Measurements from ENCODE around the gene ARR3. TPM values are rescaled to one million over a fixed set of nuclear protein-coding genes. Genes with fewer than 3 reads are reported as not detected.
"Not testable (repeated sequence)": the region's sequence is repeated elsewhere in the genome, so short reads cannot be mapped to it uniquely, and the experiment has no call there.

Gene ARR3
- total and polyA plus RNA-seq, 11 donors, result not detected

DNA sequence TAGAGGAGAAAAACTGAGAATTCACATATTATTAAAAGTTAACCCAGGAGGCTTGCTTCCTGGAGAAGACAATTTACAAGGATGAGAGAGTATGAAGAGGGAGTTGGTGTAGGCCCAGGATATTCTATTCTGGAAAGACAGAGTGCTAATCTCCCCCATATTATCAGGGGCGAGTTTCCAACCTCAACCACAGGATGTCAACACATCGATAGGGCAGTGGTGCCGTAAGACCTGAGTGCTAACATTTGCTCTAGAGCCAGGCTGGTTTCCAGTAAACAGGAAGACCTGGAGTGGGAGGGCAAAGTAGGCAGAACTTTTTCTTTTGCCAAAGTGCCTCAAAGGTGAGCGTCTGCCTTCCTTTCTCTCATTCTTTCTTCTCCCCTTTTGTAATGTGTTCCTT, 36.5 kb upstream of the ARR3 start:
- 19 to 54% (median 38%) methylated on average over 4 of the region's 4 CpGs for WGBS, 4 donors
- Histone ChIP-seq H3K4me3 (no peak overlapping the region), H3K9me3 (no peaks in the 10 kb centered on the region), H3K27me3 (peaks cover 0 to 14% (median 0%) of the 10 kb centered on the region in 9 donors), H3K36me3 (no peaks in the 10 kb centered on the region), H3K27ac (no peak overlapping the region), H3K4me1 (peaks cover 0 to 3% (median 0%) of the 10 kb centered on the region in 12 donors)
- TF ChIP-seq, protein P1, sequence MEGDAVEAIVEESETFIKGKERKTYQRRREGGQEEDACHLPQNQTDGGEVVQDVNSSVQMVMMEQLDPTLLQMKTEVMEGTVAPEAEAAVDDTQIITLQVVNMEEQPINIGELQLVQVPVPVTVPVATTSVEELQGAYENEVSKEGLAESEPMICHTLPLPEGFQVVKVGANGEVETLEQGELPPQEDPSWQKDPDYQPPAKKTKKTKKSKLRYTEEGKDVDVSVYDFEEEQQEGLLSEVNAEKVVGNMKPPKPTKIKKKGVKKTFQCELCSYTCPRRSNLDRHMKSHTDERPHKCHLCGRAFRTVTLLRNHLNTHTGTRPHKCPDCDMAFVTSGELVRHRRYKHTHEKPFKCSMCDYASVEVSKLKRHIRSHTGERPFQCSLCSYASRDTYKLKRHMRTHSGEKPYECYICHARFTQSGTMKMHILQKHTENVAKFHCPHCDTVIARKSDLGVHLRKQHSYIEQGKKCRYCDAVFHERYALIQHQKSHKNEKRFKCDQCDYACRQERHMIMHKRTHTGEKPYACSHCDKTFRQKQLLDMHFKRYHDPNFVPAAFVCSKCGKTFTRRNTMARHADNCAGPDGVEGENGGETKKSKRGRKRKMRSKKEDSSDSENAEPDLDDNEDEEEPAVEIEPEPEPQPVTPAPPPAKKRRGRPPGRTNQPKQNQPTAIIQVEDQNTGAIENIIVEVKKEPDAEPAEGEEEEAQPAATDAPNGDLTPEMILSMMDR (IDR thresholded peaks at IDR 0.05), result no peak
- TF ChIP-seq POLR2A (IDR thresholded peaks at IDR 0.05), result no peak
- ATAC-seq (peak in 1 of 4 donors; percentile 47), DNase-seq (no peak)
- intact Hi-C loops (cut with DNase I), result no loop called here

DNA sequence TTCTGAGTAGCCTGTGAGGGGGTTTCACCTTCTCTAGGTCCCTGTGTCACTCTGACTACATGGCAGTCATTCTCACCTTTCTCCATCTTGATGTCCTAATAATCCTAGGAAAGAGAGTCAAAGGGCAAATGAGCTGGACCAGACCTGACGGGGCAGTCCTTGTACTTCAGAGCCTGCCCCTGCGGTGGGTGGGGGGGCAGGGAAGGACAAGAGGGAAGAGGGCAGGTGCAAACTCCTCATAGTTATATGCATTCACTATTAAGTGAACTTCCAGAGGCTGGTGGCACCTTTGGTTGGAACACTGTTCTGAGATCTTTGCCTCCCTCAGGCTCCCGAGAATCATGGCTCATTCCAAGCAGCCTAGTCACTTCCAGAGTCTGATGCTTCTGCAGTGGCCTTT, 33.8 kb upstream of the ARR3 start, which contains the start of gene AWAT1:
Gene AWAT1, plus strand, starts transcription at position 301 of the 400 bp plus-strand sequence. Its CDS starts 41 bp downstream, at position 342.
- H3K4me3 ChIP-seq, result no peak within 1 kb of the TSS
- peaks cover 0 to 3% (median 0%) of the 10 kb centered on the region in 12 donors for H3K4me1 ChIP-seq
- H3K9me3 ChIP-seq, result no peaks in the 10 kb centered on the region
- no peak for TF ChIP-seq POLR2A (IDR thresholded peaks at IDR 0.05)
- TF ChIP-seq, protein P1 (IDR thresholded peaks at IDR 0.05), result no peak
- no peak for DNase-seq
- H3K27ac ChIP-seq, result no peak within 1 kb of the TSS
- no peaks in the 10 kb centered on the region for H3K36me3 ChIP-seq
- ATAC-seq, result no peak
- WGBS, 4 donors, result 62 to 92% (median 81%) methylated on average over 3 of the region's 3 CpGs
- peaks cover 0 to 18% (median 0%) of the 10 kb centered on the region in 9 donors for H3K27me3 ChIP-seq
- intact Hi-C loops (cut with DNase I), result no loop called here

- ATAC-seq (no peak), DNase-seq (no peak)
- TF ChIP-seq, protein P1 (IDR thresholded peaks at IDR 0.05), result no peak
- no peak for TF ChIP-seq POLR2A (IDR thresholded peaks at IDR 0.05)
- H3K27ac ChIP-seq, result no peak overlapping the region
- no peaks in the 10 kb centered on the region for H3K9me3 ChIP-seq
- H3K4me3 ChIP-seq, result no peak overlapping the region
- H3K36me3 ChIP-seq, result no peaks in the 10 kb centered on the region
- H3K27me3 ChIP-seq, result peaks cover 0 to 22% (median 0%) of the 10 kb centered on the region in 9 donors
- intact Hi-C loops (cut with DNase I), result no loop called here
- H3K4me1 ChIP-seq, result no peaks in the 10 kb centered on the region
- WGBS, 4 donors, result 73 to 97% (median 94%) methylated on average over 1 of the region's 1 CpG
These were observed 27.4 kb upstream of the ARR3 start for GRCh38 chrX:70240751-70241150.

DNA sequence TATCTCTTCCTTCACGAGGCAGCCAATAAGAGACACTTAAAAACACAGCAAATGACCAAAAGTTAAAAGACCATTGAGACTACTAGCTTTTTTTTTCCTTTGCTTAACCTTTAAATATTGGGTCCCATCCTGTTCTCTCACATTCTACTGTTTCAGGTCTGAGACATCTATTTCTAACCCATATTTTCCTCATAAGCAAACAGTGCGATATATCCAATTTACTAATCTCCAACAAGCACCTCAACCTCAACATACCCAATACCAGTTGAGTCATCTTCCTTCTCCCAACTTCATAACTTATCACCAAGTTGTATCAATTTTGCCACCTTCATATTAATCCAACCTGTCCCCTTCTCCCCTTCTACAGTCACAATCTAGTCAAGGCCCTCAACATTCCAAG, 26.6 kb upstream of the ARR3 start:
- DNase-seq, result no peak
- 75 to 95% (median 87%) methylated on average over 2 of the region's 2 CpGs for WGBS, 4 donors

GRCh38 chrX:70243601-70244000, 24.5 kb upstream of the ARR3 start:
- intact Hi-C loops (cut with DNase I); H3K36me3 ChIP-seq; H3K4me1 ChIP-seq; ATAC-seq; H3K4me3 ChIP-seq; H3K27ac ChIP-seq; DNase-seq; H3K9me3 ChIP-seq: not testable (repeated sequence)
- 57 to 83% (median 73%) methylated on average over 5 of the region's 5 CpGs for WGBS, 4 donors
- peaks cover 0 to 15% (median 0%) of the 10 kb centered on the region in 9 donors for H3K27me3 ChIP-seq

More for the DNA sequence above, 26.6 kb upstream of the ARR3 start:
- H3K27me3 ChIP-seq, result peaks cover 0 to 22% (median 0%) of the 10 kb centered on the region in 9 donors
- ATAC-seq, result no peak
- no peak overlapping the region for H3K4me3 ChIP-seq
- no peak for TF ChIP-seq POLR2A (IDR thresholded peaks at IDR 0.05)
- TF ChIP-seq, protein P1 (IDR thresholded peaks at IDR 0.05), result no peak
- no peaks in the 10 kb centered on the region for H3K4me1 ChIP-seq
- H3K27ac ChIP-seq, result no peak overlapping the region
- intact Hi-C loops (cut with DNase I), result no loop called here
- H3K9me3 ChIP-seq, result no peaks in the 10 kb centered on the region
- H3K36me3 ChIP-seq, result no peaks in the 10 kb centered on the region
